SK-N-SH treated with all-trans-retinoic acid at 6 μM for 48 hours (cell line): Measurements from ENCODE around the gene KHSRP.

Experiments
- ATAC-seq: fragments of 200-7000 bp; cut with Tn5 transposase; 3 replicates; pipeline ENCODE4 v1.9.1; 2020; ENCODE audit warnings: mild to moderate bottlenecking, moderate library complexity
- ARNTL ChIP-seq: fragments of 450-650 bp; formaldehyde crosslinking; IDR thresholded peaks from 2 replicates; pipeline ENCODE4 v1.5.0; 2020; ENCODE audit warnings: low read depth, mild to moderate bottlenecking, moderate library complexity, borderline replicate concordance
- CREB5 ChIP-seq: fragments of 250-450 bp; sonication (Bioruptor Pico); IDR thresholded peaks from 2 replicates; pipeline ENCODE4 v1.5.1; 2020; ENCODE audit warnings: low read depth, mild to moderate bottlenecking, moderate library complexity
- CSDC2 ChIP-seq: fragments of 250-450 bp; sonication (Bioruptor Pico); IDR thresholded peaks from 2 replicates; pipeline ENCODE4 v1.5.0; 2020; ENCODE audit warnings: mild to moderate bottlenecking, moderate library complexity
- ESRRG ChIP-seq: fragments of 250-450 bp; sonication (Bioruptor Pico); IDR thresholded peaks from 2 replicates; pipeline ENCODE4 v1.6.1; 2021; ENCODE audit warnings: mild to moderate bottlenecking
- GLIS3 ChIP-seq: fragments of 250-450 bp; sonication (Bioruptor Pico); IDR thresholded peaks from 2 replicates; pipeline ENCODE4 v1.5.0; 2020; ENCODE audit warnings: mild to moderate bottlenecking, moderate library complexity
- ISL1 ChIP-seq: fragments of 250-450 bp; sonication (Bioruptor Pico); IDR thresholded peaks from 2 replicates; pipeline ENCODE4 v2.1.2; 2022; ENCODE audit warnings: mild to moderate bottlenecking, moderate library complexity
- PPARA ChIP-seq: fragments of 250-450 bp; sonication (Bioruptor Pico); IDR thresholded peaks from 2 replicates; pipeline ENCODE4 v1.5.0; 2020; ENCODE audit warnings: mild to moderate bottlenecking, borderline replicate concordance
- SNAI2 ChIP-seq: fragments of 250-450 bp; sonication (Bioruptor Pico); IDR thresholded peaks from 2 replicates; pipeline ENCODE4 v1.5.0; 2020; ENCODE audit warnings: mild to moderate bottlenecking, moderate library complexity
- TCF4 ChIP-seq: fragments of 250-450 bp; sonication (Bioruptor Pico); IDR thresholded peaks from 2 replicates; pipeline ENCODE4 v1.8.0; 2021; ENCODE audit warnings: mild to moderate bottlenecking, moderate library complexity, borderline replicate concordance
- TOX ChIP-seq: fragments of 250-450 bp; sonication (Bioruptor Pico); IDR thresholded peaks from 2 replicates; pipeline ENCODE4 v1.8.0; 2021; ENCODE audit warnings: mild to moderate bottlenecking, moderate library complexity, borderline replicate concordance
- ZC3H10 ChIP-seq: fragments of 250-450 bp; sonication (Bioruptor Pico); IDR thresholded peaks from 2 replicates; pipeline ENCODE4 v1.5.1; 2021; ENCODE audit warnings: mild to moderate bottlenecking, moderate library complexity
- ZFP3 ChIP-seq: fragments of 250-450 bp; sonication (Bioruptor Pico); IDR thresholded peaks from 2 replicates; pipeline ENCODE4 v1.5.0; 2020; ENCODE audit warnings: mild to moderate bottlenecking, moderate library complexity
- ZFP30 ChIP-seq: fragments of 450-650 bp; formaldehyde crosslinking; IDR thresholded peaks from 2 replicates; pipeline ENCODE4 v1.5.0; 2022; ENCODE audit warnings: mild to moderate bottlenecking, moderate library complexity
- ZNF565 ChIP-seq: fragments of 450-650 bp; formaldehyde crosslinking; conservative IDR thresholded peaks from 2 replicates; pipeline ENCODE4 v1.5.0; 2020; ENCODE audit warnings: low read depth, mild to moderate bottlenecking, moderate library complexity
- ZNF70 ChIP-seq: fragments of 450-650 bp; formaldehyde crosslinking; IDR thresholded peaks from 2 replicates; pipeline ENCODE4 v1.5.0; 2020; ENCODE audit warnings: mild to moderate bottlenecking, moderate library complexity
- ZNF8 ChIP-seq: fragments of 450-650 bp; formaldehyde crosslinking; IDR thresholded peaks from 2 replicates; pipeline ENCODE4 v1.5.0; 2020; ENCODE audit warnings: mild to moderate bottlenecking, moderate library complexity
- TF ChIP-seq, protein P1 (sequence below): fragments of 250-450 bp; sonication (Bioruptor Pico); IDR thresholded peaks from 2 replicates; pipeline ENCODE4 v1.5.1; 2021; ENCODE audit warnings: mild to moderate bottlenecking, moderate library complexity
- TF ChIP-seq, protein P2 (sequence below): fragments of 250-450 bp; sonication (Bioruptor Pico); IDR thresholded peaks from 2 replicates; pipeline ENCODE4 v1.5.0; 2020; ENCODE audit warnings: mild to moderate bottlenecking, moderate library complexity

KHSRP gene

DNA sequence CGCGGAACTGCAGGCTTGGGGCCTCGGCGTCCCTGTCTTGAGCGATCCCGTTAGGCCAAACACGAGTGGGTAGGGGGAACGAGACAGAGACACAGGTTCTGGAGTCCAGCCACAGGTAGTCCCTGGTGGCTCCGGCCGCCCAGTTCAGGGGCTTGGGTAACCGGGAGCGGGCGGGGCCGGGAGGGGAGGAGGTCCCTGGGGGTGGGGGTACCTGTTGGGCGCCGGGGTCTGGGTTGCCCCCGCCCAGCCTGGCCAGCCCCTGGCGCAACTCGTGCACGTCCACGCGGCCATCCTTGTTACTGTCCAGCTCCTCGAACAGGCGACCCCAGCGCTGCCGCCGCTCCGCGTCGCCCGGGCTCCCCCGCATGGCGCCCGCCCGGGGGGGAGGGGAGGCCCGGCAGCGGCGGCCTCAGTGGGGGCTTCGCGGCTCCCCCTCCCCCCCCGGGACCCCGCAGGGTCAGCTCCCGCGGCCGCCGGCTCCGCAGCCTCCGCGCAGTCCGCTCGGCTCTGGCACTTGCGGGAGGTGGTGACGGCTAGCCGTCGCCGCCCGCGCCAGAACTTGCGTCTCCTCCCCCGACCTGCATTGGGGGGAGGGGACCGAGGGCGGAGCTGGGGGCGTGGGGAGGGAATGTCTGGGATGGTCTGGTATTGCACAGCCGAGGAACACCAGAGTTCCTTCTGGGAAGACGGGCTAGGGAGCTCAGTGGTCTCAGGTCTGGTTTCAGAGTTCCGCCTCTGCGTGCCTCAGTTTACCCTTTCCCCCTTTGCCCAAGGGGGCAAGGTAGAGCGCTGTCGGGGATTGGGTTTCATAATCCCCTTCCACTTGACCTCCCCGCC, 34.9 kb upstream of the KHSRP start, which contains the start of gene SLC25A23:
SLC25A23 (minus strand) TSS at position 531 of the 837 bp plus-strand sequence; CDS start at position 367, 164 bp downstream.
- TF ChIP-seq ZFP30 (CRISPR knock-in tag) (no peak), ZNF565 (CRISPR knock-in tag) (no peak), PPARA (no peak), CREB5 (CRISPR knock-in tag) (no peak), ZNF8 (CRISPR knock-in tag) (no peak), ZFP3 (CRISPR knock-in tag) (no peak), TCF4 (CRISPR knock-in tag) (no peak), SNAI2 (CRISPR knock-in tag) (no peak), GLIS3 (CRISPR knock-in tag) (no peak)
- TF ChIP-seq, protein P1, sequence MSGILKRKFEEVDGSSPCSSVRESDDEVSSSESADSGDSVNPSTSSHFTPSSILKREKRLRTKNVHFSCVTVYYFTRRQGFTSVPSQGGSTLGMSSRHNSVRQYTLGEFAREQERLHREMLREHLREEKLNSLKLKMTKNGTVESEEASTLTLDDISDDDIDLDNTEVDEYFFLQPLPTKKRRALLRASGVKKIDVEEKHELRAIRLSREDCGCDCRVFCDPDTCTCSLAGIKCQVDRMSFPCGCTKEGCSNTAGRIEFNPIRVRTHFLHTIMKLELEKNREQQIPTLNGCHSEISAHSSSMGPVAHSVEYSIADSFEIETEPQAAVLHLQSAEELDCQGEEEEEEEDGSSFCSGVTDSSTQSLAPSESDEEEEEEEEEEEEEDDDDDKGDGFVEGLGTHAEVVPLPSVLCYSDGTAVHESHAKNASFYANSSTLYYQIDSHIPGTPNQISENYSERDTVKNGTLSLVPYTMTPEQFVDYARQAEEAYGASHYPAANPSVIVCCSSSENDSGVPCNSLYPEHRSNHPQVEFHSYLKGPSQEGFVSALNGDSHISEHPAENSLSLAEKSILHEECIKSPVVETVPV (CRISPR knock-in tag): no peak
- TF ChIP-seq, protein P2, sequence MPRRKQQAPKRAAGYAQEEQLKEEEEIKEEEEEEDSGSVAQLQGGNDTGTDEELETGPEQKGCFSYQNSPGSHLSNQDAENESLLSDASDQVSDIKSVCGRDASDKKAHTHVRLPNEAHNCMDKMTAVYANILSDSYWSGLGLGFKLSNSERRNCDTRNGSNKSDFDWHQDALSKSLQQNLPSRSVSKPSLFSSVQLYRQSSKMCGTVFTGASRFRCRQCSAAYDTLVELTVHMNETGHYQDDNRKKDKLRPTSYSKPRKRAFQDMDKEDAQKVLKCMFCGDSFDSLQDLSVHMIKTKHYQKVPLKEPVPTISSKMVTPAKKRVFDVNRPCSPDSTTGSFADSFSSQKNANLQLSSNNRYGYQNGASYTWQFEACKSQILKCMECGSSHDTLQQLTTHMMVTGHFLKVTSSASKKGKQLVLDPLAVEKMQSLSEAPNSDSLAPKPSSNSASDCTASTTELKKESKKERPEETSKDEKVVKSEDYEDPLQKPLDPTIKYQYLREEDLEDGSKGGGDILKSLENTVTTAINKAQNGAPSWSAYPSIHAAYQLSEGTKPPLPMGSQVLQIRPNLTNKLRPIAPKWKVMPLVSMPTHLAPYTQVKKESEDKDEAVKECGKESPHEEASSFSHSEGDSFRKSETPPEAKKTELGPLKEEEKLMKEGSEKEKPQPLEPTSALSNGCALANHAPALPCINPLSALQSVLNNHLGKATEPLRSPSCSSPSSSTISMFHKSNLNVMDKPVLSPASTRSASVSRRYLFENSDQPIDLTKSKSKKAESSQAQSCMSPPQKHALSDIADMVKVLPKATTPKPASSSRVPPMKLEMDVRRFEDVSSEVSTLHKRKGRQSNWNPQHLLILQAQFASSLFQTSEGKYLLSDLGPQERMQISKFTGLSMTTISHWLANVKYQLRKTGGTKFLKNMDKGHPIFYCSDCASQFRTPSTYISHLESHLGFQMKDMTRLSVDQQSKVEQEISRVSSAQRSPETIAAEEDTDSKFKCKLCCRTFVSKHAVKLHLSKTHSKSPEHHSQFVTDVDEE: no peak
- ATAC-seq: peak; percentile 74

- TF ChIP-seq CSDC2 (CRISPR knock-in tag) (no peak), ZC3H10 (CRISPR knock-in tag) (no peak), ISL1 (CRISPR knock-in tag) (no peak), ARNTL (CRISPR knock-in tag) (no peak), PPARA (no peak), ZNF8 (CRISPR knock-in tag) (no peak), ZFP3 (CRISPR knock-in tag) (no peak), ESRRG (no peak), CREB5 (CRISPR knock-in tag) (no peak), ZFP30 (CRISPR knock-in tag) (no peak), ZNF70 (CRISPR knock-in tag) (no peak), GLIS3 (CRISPR knock-in tag) (no peak), TOX (CRISPR knock-in tag) (no peak), ZNF565 (CRISPR knock-in tag) (no peak), SNAI2 (CRISPR knock-in tag) (no peak), TCF4 (CRISPR knock-in tag) (no peak)
- TF ChIP-seq, protein P2: no peak
- TF ChIP-seq, protein P1 (CRISPR knock-in tag): no peak
- TF ChIP-seq, all 23 proteins: peak for 0
- no peak for ATAC-seq
Observed at GRCh38 chr19:6458695-6459261, 34.2 kb upstream of the KHSRP start.
